ENCODE results near the gene SH2D5.

SH2D5 gene

GRCh38 chr1:20713440-20713839, 19.1 kb downstream of the SH2D5 start:
- DNase-seq (ENCODE audit: low spot score): no peak

GRCh38 chr1:20712215-20712577, 20.3 kb downstream of the SH2D5 start:
- DNase-seq (ENCODE audit: low spot score): no peak

GRCh38 chr1:20711285-20712214, 21.0 kb downstream of the SH2D5 start:
- DNase-seq (ENCODE audit: low spot score): no peak

- no peak for DNase-seq (ENCODE audit: low spot score)
These were observed 21.8 kb downstream of the SH2D5 start for GRCh38 chr1:20710469-20711284.

- no peak for DNase-seq (ENCODE audit: low spot score)
These were observed 22.6 kb downstream of the SH2D5 start for GRCh38 chr1:20709868-20710267.

GRCh38 chr1:20708891-20709290, 23.6 kb downstream of the SH2D5 start:
- no peak for DNase-seq (ENCODE audit: low spot score)

GRCh38 chr1:20708057-20708456, 24.4 kb downstream of the SH2D5 start:
- no peak for DNase-seq (ENCODE audit: low spot score)

- no peak for DNase-seq (ENCODE audit: low spot score)
These were observed 25.7 kb downstream of the SH2D5 start for GRCh38 chr1:20706841-20707240.

GRCh38 chr1:20705203-20705755, 27.2 kb downstream of the SH2D5 start:
- DNase-seq (ENCODE audit: low spot score): no peak

- DNase-seq (ENCODE audit: low spot score): no peak
These were observed 27.9 kb downstream of the SH2D5 start for GRCh38 chr1:20704390-20705202.

GRCh38 chr1:20703124-20703756, 29.3 kb downstream of the SH2D5 start:
- no peak for DNase-seq (ENCODE audit: low spot score)

- peak; percentile 54 for DNase-seq (ENCODE audit: low spot score)
These were observed 30.1 kb downstream of the SH2D5 start for GRCh38 chr1:20702416-20702815.

- DNase-seq (ENCODE audit: low spot score): no peak
These were observed 30.7 kb downstream of the SH2D5 start for GRCh38 chr1:20701847-20702246.

- DNase-seq (ENCODE audit: low spot score): no peak
These were observed 31.1 kb downstream of the SH2D5 start for GRCh38 chr1:20701446-20701845.

- no peak for DNase-seq (ENCODE audit: low spot score)
These were observed 31.8 kb downstream of the SH2D5 start for GRCh38 chr1:20700636-20701215.

- DNase-seq (ENCODE audit: low spot score): no peak
These were observed 32.9 kb downstream of the SH2D5 start for GRCh38 chr1:20699558-20699957.

- DNase-seq (ENCODE audit: low spot score): peak; percentile 80
These were observed 34.1 kb downstream of the SH2D5 start for GRCh38 chr1:20698195-20698910.

- DNase-seq (ENCODE audit: low spot score): no peak
These were observed 34.9 kb downstream of the SH2D5 start for GRCh38 chr1:20697563-20697962.

- peak; percentile 98 for DNase-seq (ENCODE audit: low spot score)
These were observed 35.8 kb downstream of the SH2D5 start for GRCh38 chr1:20696397-20697333.
